Lower leg skin (tissue), 3 donors: ENCODE measurements around the gene NIPSNAP2.
"Not testable (repeated sequence)": the region's sequence is repeated elsewhere in the genome, so short reads cannot be mapped to it uniquely, and the experiment has no call there.

Experiments
- CTCF ChIP-seq, 3 donors: fragments of 450-650 bp; IDR thresholded peaks; one replicate each; pipeline ENCODE4 v1.5.1; 2016; ENCODE audit warnings: antibody characterized with exemption in 3 of 3, mild to moderate bottlenecking in 3 of 3, moderate library complexity in 2 of 3
- POLR2A ChIP-seq, 2 donors: fragments of 450-650 bp; IDR thresholded peaks; one replicate each; pipeline ENCODE4 v1.6.1; 2016 to 2017; ENCODE audit warnings: antibody characterized with exemption in 2 of 2, mild to moderate bottlenecking in 1 of 2, moderate library complexity in 1 of 2

- not testable (repeated sequence) for TF ChIP-seq CTCF, POLR2A (IDR thresholded peaks at IDR 0.05)
These were observed 12.1 kb upstream of the NIPSNAP2 start for GRCh38 chr7:55952352-55952671.
